CD4-positive, alpha-beta T cell treated with Interleukin-17A for 1 hour (primary cell): Measurements from ENCODE around the gene ARTN.

Source experiments
- DNase-seq: peaks from one replicate; pipeline ENCODE4 v3.0.0-alpha.2; 2020

The ARTN gene

GRCh38 chr1:43973981-43974442 is 40.4 kb downstream of the ARTN start:
- DNase-seq: no peak

- DNase-seq: peak; percentile 91
Observed at GRCh38 chr1:43974443-43975248, 41.0 kb downstream of the ARTN start, which contains the start of gene ATP6V0B. Gene ATP6V0B, plus strand, starts transcription at chr1:43974960. Its CDS starts 81 bp downstream, at chr1:43975041.

DNA sequence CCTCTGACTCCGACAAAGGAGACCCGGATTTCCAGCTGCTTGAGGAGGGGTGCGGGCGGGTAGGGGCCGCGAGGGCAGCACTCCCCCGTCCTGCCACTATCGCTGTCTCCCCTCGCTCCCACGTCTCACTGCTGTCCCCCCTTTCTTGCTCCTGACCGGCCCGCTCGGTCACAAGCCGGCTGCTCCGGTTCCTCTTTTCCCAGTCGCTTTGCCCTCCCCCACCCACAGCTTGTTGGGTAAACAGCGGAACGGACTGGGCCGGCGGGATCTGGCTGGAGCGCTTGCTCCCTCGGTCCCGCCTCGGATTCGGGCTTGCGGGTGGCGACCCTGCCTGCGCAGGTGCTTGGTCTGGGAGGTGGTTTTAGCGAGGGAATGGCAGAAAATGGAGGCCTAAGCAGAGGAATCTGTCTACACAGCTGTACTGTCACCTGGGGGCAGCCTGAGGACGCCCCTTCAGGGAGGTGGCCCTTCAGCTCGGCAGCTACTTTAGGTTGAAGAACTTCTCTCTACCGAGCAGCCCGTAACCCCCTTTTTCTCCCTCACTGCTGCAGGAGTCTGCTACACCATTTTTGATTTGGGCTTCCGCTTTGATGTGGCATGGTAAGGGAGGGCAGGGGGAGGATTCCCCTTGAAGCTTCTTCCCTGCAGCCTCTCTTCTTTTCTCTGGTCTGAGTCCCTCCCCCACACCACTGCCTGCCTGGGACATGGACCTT is 41.8 kb downstream of the ARTN start:
- DNase-seq: peak; percentile 52

DNA sequence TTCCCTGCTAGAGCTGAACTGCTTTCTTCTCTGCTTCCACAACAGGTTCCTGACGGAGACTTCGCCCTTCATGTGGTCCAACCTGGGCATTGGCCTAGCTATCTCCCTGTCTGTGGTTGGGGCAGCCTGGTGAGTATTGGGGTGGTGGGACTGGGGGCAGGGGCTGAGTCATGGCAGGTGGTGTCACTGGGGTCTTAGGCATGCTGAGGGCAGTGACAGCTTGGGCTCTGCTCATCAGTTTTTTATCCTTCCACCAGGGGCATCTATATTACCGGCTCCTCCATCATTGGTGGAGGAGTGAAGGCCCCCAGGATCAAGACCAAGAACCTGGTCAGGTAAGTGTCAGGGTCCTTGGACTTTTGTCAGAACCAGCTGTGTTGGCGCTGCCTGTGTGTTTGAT is 42.4 kb downstream of the ARTN start:
- DNase-seq: no peak

GRCh38 chr1:43976890-43977289 is 43.3 kb downstream of the ARTN start:
- no peak for DNase-seq

DNA sequence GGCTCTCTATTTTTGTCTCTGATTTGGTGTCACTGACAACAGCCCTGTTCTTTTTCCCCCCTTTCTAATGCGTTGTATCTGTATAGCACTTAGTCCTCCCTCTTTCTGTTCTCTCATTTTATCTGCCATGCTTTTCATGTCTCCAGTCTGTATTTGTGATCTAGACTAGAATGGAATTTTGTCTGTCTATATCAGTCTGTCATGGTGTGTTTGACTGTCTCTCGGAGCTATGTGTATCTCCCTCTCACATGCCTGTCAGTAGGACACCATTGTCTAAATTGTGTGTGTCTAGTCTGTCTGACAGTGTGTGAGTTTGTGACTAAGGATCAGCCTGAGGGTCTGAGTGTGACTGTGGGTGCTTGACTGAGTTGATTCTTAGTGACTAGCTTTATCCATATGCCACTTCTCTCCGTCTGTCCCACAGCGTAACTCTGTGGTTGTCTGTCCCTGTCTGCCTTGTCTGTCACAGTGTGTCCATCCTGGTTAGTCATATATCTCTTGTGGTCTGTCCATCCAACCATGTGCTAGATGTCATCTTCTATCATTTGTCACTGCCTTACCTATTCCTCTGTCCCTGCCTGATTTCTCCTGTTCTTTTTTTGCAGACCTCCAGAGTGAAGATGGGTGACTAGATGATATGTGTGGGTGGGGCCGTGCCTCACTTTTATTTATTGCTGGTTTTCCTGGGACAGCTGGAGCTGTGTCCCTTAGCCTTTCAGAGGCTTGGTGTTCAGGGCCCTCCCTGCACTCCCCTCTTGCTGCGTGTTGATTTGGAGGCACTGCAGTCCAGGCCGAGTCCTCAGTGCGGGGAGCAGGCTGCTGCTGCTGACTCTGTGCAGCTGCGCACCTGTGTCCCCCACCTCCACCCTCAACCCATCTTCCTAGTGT is 44.0 kb downstream of the ARTN start:
- no peak for DNase-seq

GRCh38 chr1:43978264-43978550 is 44.6 kb downstream of the ARTN start:
- DNase-seq: no peak

DNA sequence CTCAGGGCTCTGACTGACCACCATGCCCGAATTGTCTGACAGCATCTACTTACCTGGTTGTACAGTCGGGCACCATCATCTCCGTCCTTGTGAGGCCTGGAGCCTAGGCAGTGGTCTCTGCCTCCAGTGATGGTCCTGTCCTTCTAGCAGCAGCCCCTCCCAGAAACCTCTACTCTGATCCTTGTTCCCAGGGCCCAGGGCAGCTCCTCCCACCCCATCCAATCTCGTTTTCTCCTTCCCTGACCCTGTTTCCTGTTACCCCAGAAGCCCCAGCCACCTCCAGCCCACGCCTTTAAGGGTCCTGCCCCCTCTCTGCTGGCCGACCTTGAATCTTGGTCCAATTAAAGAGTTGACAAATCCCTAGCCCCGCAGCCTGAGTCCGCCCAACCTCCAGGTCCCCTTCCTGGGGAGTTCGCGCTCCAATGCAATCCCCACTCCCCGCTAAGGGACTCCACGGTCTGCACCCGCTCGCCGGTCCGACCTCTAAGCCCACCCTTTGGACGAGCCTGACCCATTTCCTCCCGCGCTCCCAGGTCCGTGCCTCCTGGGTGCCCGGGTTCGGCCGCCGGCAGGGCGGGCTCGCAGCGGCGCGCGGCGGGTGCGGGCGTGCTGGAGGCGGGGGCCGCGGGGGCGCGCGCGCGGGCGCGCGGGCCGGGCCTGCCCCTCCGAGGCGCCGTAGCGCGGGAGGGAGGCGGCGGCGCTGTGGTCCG is 45.1 kb downstream of the ARTN start, which contains the start of gene B4GALT2:
B4GALT2 (plus strand) TSS at position 660 of the 710 bp plus-strand sequence. CDS start 1,951 bp downstream, outside the sequence.
- DNase-seq: peak; percentile 31

DNA sequence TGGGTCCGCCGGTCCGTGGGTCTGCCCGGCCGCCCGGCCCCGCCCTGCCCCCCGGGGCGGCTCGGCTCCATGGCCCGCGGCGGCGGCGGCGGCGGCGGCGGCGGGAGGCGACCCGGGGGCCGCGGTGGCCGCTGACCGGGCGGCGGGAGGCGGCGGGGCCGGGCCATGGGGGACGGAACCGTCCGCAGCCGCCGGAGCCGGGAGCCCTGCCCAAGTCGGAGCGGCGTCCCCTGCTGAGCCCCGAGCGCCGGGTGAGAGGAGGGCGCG is 45.6 kb downstream of the ARTN start:
- DNase-seq: no peak

- DNase-seq: peak; percentile 26
Observed at GRCh38 chr1:43979528-43980254, 46.1 kb downstream of the ARTN start.

- DNase-seq: no peak
Observed at GRCh38 chr1:43980255-43981134, 46.9 kb downstream of the ARTN start.

- DNase-seq: no peak
Observed at GRCh38 chr1:43981135-43981491, 47.5 kb downstream of the ARTN start.

DNA sequence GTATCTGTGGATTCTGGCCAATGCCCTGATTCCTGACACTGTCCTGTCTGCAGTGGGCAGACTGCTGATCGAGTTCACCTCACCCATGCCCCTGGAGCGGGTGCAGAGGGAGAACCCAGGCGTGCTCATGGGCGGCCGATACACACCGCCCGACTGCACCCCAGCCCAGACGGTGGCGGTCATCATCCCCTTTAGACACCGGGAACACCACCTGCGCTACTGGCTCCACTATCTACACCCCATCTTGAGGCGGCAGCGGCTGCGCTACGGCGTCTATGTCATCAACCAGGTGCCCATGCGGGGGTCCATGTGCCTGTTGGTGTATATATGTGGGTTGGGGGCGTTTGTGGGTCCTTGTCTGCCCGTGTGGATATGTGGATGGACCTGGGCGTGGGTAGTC is 48.0 kb downstream of the ARTN start:
- DNase-seq: no peak

GRCh38 chr1:43982241-43982640 is 48.6 kb downstream of the ARTN start:
- DNase-seq: no peak

DNA sequence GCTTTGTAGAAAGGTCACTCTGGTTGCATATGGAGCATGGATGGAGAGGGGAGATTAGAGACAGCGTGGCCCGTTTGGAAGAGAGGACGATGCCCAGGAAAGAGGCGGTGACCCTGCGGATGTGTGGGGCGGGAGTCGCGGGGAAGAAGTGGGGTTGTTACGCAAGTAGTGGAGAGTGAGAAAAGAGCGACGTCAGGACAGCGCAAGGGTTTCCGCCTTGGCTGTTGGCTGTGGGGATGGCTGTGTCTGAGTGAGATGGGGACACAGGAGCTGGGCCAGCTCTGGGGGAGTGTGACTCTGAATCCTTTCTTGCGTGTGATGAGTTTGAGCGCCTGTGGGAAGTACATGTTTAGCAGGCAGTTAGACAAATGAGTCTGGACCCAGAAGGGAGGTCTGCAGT is 49.2 kb downstream of the ARTN start:
- no peak for DNase-seq

DNA sequence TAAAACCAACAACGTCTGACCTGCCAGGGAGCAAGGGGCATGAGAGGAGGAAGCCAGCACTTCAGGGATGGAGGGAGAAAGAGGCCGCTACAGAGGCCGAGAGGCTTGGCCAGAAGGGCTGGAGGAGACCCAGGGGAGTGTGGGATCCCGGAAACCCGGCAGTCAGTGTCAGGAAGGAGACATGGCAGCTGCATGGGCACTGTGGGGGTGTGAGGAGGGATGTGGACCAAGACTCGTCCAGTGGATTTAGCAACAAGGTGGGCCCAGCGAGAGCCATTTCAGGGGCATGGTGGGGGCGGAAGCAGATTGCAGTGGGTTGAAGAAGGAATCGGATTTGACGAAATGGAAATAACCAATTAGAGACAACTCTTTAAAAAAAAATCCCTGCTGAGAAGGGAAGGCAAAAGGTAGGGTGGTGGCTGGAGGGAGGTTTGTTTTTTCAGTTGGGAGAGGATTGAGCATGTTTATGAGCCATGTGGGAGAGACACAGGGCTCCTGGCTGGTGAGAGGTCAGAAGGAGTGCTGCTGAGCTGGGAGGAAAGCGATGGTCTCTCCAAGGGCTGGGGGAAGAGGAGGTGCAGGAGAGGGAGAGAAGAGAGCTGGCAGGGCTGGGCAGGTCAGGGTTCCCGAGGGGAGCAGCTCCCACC is 49.8 kb downstream of the ARTN start:
- DNase-seq: no peak

GRCh38 chr1:43984855-43985254 is 51.3 kb downstream of the ARTN start:
- no peak for DNase-seq

GRCh38 chr1:43985984-43986595 is 52.5 kb downstream of the ARTN start:
- no peak for DNase-seq

DNA sequence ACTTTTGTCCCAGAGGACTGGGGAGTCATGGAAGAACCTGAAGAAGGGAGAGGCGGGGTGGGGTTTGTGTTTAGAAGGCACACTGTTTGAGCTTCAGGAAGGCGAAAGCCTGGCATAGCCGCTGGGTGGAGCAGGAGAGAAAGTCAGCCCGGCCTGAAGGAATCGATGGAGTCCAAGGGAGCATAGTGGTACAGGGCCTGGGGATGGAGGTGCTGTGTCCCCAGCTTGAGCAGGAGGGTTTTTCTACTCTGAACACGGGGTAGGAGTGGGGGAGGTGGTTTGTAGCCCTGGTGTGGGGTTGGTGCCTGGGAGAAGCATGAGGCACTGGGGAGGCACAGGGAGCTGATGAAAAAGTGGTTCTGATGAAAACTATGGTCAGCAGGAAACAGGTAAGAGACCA is 53.1 kb downstream of the ARTN start:
- DNase-seq: no peak
